ENCODE results near the gene USP34. TPM values are rescaled to one million over a fixed set of nuclear protein-coding genes. Genes with fewer than 3 reads are reported as not detected.

USP34 gene
- total RNA-seq, 1 donor from 2014 or later: 139 TPM

DNA sequence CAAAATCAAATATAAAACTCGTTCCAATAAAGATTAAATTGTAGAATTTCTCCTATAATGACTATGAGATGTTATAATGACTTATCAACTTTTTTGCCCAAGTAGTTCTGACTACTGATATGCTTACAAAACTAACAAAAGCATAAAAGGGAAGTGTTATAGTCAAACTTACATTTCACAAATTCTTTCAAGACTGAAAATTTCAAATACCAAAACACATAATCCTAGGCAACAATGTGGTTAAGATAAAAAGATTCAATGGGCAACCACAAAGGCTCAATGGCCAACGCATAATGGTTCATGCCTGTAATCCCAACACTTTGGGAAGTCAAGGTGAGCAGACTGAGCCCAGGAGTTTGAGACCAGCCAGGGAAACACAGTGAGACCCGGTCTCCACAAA lies 135.7 kb downstream of the USP34 start:
- TF ChIP-seq, protein P1, sequence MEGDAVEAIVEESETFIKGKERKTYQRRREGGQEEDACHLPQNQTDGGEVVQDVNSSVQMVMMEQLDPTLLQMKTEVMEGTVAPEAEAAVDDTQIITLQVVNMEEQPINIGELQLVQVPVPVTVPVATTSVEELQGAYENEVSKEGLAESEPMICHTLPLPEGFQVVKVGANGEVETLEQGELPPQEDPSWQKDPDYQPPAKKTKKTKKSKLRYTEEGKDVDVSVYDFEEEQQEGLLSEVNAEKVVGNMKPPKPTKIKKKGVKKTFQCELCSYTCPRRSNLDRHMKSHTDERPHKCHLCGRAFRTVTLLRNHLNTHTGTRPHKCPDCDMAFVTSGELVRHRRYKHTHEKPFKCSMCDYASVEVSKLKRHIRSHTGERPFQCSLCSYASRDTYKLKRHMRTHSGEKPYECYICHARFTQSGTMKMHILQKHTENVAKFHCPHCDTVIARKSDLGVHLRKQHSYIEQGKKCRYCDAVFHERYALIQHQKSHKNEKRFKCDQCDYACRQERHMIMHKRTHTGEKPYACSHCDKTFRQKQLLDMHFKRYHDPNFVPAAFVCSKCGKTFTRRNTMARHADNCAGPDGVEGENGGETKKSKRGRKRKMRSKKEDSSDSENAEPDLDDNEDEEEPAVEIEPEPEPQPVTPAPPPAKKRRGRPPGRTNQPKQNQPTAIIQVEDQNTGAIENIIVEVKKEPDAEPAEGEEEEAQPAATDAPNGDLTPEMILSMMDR (IDR thresholded peaks at IDR 0.05; ENCODE audit: unreplicated experiment): no peak
- H3K4me1 Mint-ChIP-seq (ENCODE audit: low read depth): no peaks in the 10 kb centered on the region
- H3K27me3 Mint-ChIP-seq: no peaks in the 10 kb centered on the region
- H3K27ac Mint-ChIP-seq: no peak overlapping the region
- H3K9me3 Mint-ChIP-seq (ENCODE audit: low read depth): no peaks in the 10 kb centered on the region
- peaks cover 12% of the 10 kb centered on the region for H3K36me3 Mint-ChIP-seq (ENCODE audit: insufficient read depth)
- H3K4me3 Mint-ChIP-seq (ENCODE audit: low read depth): no peak overlapping the region
- no peak for DNase-seq (ENCODE audit: low spot score, unreplicated experiment)

DNA sequence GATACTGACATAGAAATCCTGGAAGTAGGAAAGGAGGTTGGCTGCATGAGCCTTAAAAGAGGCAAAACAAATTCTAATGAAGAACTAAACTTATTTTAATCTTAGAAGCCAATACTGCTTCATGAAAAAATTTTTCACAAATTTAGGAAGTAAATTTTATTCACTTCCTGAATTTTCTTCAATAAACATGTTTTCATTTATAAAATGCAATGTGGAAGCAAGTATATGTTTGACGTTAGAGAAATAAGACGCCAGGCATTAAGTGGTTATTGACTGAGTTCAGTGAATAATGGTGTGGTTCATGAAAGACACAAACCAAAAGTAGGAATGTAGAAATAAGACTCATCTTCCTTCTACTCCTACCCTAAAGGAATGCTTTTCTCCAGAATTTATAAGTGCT lies 136.4 kb downstream of the USP34 start:
- H3K9me3 Mint-ChIP-seq (ENCODE audit: low read depth): no peaks in the 10 kb centered on the region
- H3K27me3 Mint-ChIP-seq: no peaks in the 10 kb centered on the region
- peaks cover 14% of the 10 kb centered on the region for H3K36me3 Mint-ChIP-seq (ENCODE audit: insufficient read depth)
- no peak overlapping the region for H3K4me3 Mint-ChIP-seq (ENCODE audit: low read depth)
- no peak for DNase-seq (ENCODE audit: low spot score, unreplicated experiment)
- TF ChIP-seq, protein P1 (IDR thresholded peaks at IDR 0.05; ENCODE audit: unreplicated experiment): no peak
- H3K27ac Mint-ChIP-seq: no peak overlapping the region
- H3K4me1 Mint-ChIP-seq (ENCODE audit: low read depth): no peaks in the 10 kb centered on the region

DNA sequence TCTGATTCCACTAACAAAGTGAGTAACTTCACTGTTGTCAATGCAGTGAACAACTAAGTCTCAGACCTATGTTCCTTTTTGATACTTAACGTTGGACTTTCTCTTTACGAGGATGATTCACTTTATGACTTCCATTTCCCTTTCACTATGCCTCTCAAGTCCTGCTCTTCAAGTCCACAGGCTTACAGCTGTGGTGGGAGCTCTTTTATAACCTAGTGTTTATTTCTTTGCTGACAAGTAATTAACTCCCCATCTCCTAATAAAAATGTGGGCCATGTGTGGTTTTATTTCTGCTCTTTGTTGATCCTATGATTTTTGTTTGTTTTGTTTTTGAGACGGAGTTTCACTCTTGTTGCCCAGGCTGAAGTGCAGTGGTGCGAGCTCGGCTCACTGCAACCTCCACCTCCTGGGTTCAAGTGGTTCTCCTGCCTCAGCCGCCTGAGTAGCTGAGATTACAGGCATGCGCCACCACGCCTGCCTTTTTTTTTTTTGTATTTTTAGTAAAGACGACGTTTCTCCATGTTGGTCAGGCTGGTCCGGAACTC lies 142.1 kb downstream of the USP34 start:
- peaks cover 20% of the 10 kb centered on the region for H3K36me3 Mint-ChIP-seq (ENCODE audit: insufficient read depth)
- no peaks in the 10 kb centered on the region for H3K9me3 Mint-ChIP-seq (ENCODE audit: low read depth)
- H3K4me3 Mint-ChIP-seq (ENCODE audit: low read depth): no peak overlapping the region
- H3K4me1 Mint-ChIP-seq (ENCODE audit: low read depth): no peaks in the 10 kb centered on the region
- peak overlapping the region; percentile 62 for H3K27ac Mint-ChIP-seq
- TF ChIP-seq, protein P1 (IDR thresholded peaks at IDR 0.05; ENCODE audit: unreplicated experiment): no peak
- no peak for DNase-seq (ENCODE audit: low spot score, unreplicated experiment)
- no peaks in the 10 kb centered on the region for H3K27me3 Mint-ChIP-seq

DNA sequence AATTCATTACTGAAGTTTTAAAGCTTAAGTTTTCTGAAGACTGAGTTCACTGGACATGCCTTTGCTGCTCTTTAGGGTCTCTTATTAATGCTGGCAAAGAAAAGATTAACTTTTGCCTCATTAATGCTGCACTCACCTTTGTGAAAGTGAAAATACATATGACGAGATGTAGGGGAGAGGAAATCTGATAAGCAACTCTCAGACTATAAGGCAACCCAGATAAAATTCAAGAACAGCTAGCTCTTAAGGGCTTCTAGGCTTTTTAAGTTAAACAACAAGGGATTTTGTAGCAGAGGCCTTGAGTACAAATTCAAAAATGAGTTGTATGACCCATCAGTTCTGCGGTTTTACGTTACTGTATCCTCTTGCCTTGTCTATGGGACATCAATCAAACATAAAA lies 143.7 kb downstream of the USP34 start:
- no peaks in the 10 kb centered on the region for H3K9me3 Mint-ChIP-seq (ENCODE audit: low read depth)
- H3K36me3 Mint-ChIP-seq (ENCODE audit: insufficient read depth): peaks cover 24% of the 10 kb centered on the region
- DNase-seq (ENCODE audit: low spot score, unreplicated experiment): no peak
- no peak overlapping the region for H3K27ac Mint-ChIP-seq
- no peak overlapping the region for H3K4me3 Mint-ChIP-seq (ENCODE audit: low read depth)
- TF ChIP-seq, protein P1 (IDR thresholded peaks at IDR 0.05; ENCODE audit: unreplicated experiment): no peak
- H3K4me1 Mint-ChIP-seq (ENCODE audit: low read depth): no peaks in the 10 kb centered on the region
- no peaks in the 10 kb centered on the region for H3K27me3 Mint-ChIP-seq

DNA sequence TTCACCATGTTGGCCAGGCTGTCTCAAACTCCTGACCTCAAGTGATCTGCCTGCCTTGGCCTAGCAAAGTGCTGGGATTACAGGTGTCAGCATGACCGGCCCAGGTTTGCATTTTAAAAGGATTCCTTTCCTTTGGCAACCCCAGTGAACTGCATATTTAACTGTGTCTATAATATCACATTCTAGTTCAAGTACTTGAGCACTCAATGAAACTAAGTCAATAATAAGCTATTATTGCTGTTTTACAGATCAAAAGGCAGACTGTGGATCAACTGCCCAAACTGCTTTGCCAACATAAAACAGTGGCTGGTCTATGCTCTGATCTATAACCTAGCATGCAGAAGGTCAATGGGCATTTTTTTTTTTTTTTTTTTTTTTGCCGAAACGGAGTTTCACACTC lies 144.5 kb downstream of the USP34 start:
- Mint-ChIP-seq H3K27ac (peak overlapping the region; percentile 20), H3K27me3 (no peaks in the 10 kb centered on the region), H3K4me1 (ENCODE audit: low read depth) (no peaks in the 10 kb centered on the region), H3K36me3 (ENCODE audit: insufficient read depth) (peaks cover 27% of the 10 kb centered on the region), H3K9me3 (ENCODE audit: low read depth) (no peaks in the 10 kb centered on the region), H3K4me3 (ENCODE audit: low read depth) (no peak overlapping the region)
- no peak for DNase-seq (ENCODE audit: low spot score, unreplicated experiment)
- TF ChIP-seq, protein P1 (IDR thresholded peaks at IDR 0.05; ENCODE audit: unreplicated experiment): no peak
